Astrocyte of the spinal cord (primary cell): ENCODE results near the gene PPP1R13B.
A peak's percentile ranks its signal among the peaks of the same experiment; 100 is the strongest.

Experiments used
- DNase-seq: peaks from one replicate; pipeline ENCODE4 v3.0.0; 2011; ENCODE audit warnings: low read depth, low spot score
- H3K4me3 ChIP-seq: 2 replicates; pipeline ENCODE4 v1.5.1; 2011; ENCODE audit warnings: low read depth, mild to moderate bottlenecking, low read length, moderate library complexity
- in situ Hi-C: cut with HindIII; loops from 2 replicates; pipeline ENCODE4 v1.10.0; 2017; ENCODE audit warnings: low sequenced_read_pairs
- TF ChIP-seq, protein P1 (sequence below): IDR thresholded peaks from 2 replicates; pipeline ENCODE4 v1.5.1; 2012; ENCODE audit warnings: low read depth, mild to moderate bottlenecking, low read length, inconsistent platforms

The PPP1R13B gene

DNA sequence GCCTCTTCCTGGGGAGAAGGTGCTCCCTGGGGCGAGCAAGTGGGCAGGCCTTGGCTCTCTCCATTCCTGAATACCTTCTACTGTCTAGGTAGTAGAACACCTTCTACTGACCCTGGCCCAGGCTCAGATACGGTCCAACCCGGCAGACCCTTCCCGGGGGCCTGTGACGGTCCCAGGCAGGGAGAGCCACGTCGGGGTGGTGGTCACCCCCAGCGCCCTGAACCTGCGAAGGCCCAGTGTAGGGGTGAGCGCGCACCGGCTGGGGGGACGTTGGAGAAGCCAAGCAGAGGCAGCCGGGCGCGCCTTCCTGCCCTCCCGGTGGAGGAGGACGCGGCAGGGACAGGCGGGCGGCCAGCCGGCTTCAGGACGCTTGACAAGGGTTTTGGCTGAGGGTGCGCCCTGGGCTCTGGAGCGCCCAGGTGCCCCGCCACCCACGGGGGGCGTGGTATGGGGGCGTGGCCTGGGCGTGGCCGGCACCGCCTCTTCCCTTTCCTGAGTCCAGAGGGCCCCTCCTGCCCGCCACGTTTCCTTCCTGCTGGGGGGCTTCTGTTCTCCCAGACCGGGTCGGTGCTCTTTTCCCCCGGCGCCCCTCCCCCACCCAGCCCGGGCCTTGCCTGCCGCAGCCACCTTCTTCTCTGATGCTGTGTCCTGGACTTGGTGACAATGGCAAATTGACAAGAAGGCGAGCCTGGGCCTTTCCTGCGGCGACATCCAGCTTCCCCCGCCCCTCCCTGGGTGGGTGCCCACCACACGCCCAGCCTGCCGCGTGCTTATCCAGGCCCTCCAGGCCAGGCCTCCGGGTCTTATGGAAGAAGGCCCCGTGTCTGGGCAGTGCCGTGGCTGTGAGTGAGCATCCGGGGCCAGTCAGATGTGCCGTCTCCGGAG lies 24.5 kb upstream of the PPP1R13B start:
- in situ Hi-C loops, result no loop called here
- TF ChIP-seq, protein P1, sequence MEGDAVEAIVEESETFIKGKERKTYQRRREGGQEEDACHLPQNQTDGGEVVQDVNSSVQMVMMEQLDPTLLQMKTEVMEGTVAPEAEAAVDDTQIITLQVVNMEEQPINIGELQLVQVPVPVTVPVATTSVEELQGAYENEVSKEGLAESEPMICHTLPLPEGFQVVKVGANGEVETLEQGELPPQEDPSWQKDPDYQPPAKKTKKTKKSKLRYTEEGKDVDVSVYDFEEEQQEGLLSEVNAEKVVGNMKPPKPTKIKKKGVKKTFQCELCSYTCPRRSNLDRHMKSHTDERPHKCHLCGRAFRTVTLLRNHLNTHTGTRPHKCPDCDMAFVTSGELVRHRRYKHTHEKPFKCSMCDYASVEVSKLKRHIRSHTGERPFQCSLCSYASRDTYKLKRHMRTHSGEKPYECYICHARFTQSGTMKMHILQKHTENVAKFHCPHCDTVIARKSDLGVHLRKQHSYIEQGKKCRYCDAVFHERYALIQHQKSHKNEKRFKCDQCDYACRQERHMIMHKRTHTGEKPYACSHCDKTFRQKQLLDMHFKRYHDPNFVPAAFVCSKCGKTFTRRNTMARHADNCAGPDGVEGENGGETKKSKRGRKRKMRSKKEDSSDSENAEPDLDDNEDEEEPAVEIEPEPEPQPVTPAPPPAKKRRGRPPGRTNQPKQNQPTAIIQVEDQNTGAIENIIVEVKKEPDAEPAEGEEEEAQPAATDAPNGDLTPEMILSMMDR, result no peak
- no peak for DNase-seq
- peak overlapping the region; percentile 12 for H3K4me3 ChIP-seq

DNA sequence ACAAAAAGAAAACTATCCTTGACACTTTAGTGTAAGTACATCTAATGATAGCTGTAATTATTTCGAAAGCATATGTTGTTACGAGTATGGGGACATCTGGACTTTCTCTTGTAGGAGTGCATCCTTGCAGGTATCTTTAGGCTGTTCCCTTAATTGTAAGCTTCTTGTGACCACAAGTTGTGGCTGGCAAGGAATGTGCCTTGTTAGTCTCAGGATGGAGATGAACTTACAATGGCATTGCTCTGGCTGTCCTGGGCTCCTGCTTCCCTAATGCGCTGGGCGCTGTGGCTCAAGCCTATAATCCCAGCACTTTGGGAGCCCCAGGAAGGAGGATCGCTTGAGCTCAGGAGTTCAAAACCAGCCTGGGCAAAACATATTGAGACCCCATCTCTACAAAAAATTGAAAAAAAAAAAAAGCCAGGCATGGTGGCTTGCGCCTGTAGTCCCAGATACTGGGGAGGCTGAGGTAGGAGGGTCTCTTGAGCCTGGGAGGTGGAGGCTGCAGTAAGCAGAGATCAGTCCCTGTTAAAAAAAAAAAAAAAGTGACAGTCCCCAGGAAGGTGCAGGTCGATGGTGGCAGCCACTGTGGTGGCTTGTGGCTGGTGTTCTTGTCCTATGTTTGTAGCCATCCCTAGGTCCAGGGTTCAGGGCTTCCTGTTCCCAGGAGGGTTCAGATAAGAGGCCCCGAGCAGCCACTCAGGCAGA lies 23.7 kb upstream of the PPP1R13B start:
- no peak for DNase-seq
- in situ Hi-C loops, result no loop called here
- TF ChIP-seq, protein P1, result no peak
- H3K4me3 ChIP-seq, result no peak overlapping the region

DNA sequence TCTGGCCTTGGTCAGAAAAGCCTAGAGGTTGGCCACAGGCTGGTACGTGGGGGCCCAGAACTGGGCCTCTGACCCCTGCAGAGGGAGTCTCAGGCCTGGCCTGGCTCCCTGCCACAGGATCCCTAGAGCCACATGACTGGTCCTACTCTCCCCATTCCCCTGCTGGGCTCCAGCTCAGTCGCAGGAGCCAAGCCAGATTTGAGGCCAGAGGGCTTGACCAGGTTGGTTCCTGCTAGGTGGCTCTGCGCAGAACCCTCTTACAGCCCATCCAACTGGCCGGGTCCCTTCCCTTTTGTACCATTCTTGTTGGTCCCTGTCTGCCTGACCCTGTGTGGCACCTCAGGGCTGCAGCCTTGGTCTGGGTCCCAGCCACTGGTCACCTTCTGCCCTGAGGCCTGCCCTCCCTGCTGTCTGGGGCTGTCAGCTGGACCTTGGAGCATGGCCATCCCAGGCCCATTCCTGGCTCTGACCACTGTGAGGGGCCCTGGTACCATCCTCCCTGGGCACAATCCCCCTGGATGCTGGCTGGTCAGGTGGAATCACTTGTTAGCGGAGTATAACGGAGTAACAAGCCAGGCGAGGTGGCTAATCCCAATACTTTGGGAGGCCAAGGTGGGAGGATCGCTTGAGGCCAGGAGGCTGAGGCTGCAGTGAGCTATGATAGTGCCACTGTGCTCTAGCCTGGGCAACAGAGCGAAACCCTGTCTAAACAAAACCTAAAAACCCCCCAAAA lies 22.9 kb upstream of the PPP1R13B start:
- no peak for DNase-seq
- in situ Hi-C loops, result no loop called here
- H3K4me3 ChIP-seq, result no peak overlapping the region
- TF ChIP-seq, protein P1, result no peak

DNA sequence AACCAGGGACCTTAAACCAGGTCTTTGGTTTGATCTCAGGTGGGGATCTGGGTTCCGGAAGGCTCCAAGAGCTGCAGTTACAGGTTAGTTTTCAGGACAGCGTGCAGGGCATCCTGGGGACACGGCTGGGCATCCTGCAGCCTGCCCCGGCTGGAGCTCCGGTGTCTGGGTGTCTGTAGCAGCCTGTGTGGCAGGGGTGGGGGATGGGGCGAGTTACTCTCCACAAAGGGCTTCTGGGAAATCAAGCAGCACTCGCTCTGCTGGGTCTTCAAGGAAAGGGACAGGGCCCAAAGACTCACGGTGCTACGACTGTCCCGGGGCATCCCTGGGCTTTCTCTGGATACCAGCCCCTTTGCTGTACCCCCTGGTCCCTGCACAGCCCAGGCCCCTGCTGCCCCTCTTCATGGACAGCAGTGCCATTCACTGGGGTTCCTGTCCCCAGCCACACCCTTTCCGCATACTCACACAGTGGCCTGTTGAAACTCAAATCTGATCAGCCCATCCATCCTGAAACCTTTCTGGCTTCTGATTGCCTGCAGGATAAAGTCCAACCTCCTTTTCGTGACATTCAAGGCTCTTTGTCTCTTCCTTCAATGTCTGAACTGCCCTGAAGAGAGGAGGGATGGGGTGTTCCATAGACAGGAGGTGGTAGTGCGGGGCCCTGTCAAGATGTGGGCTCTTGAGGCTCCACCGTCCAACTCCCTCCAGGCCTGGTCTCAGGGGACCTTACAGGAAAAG lies 22.2 kb upstream of the PPP1R13B start:
- H3K4me3 ChIP-seq, result no peak overlapping the region
- no peak for DNase-seq
- TF ChIP-seq, protein P1, result no peak
- in situ Hi-C loops, result no loop called here

DNA sequence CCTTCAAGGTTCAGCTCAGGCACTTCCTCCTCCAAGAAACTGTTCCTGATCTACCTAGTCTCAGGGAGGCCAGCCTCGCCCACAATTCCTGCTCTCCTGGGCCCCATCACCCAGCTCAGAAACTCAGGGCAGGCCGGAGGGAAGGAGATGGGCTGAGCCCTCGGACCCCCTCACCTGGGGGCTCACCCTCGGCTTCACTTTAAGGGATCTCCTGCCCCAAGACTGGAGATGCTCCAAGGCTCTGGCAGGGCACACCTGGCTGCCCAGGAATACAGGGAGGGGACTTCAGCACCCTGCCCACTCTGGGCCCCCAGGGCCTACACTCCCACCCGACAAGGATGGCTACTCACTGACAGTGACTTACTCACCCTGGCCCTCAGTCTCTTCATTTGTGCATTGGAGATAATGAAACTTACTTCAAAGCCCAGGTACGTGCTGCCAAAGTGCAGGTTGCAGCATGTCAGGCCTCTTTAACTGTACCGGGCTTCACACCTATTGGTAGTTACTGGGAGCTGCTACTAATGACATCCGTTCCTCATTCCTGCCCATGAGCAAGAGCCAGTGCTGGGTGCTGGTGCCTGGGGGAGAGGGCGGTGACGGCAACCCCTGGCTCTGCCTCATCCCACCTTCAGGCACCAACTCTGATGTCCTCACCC lies 21.0 kb upstream of the PPP1R13B start:
- TF ChIP-seq, protein P1, result no peak
- in situ Hi-C loops, result no loop called here
- DNase-seq, result no peak
- H3K4me3 ChIP-seq, result no peak overlapping the region
